HG02571 (cell line): ENCODE results near the gene CD302.
"Not testable (repeated sequence)": the region's sequence is repeated elsewhere in the genome, so short reads cannot be mapped to it uniquely, and the experiment has no call there.

ENCODE experiments used
- ATAC-seq: cut with Tn5 transposase; IDR thresholded peaks from one replicate; pipeline ENCODE4 v1.9.1; 2021; ENCODE audit warnings: mild to moderate bottlenecking, moderate library complexity; ENCODE audit not compliant: unreplicated experiment

CD302 gene, protein sequence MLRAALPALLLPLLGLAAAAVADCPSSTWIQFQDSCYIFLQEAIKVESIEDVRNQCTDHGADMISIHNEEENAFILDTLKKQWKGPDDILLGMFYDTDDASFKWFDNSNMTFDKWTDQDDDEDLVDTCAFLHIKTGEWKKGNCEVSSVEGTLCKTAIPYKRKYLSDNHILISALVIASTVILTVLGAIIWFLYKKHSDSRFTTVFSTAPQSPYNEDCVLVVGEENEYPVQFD

GRCh38 chr2:159797543-159798375 lies at the start of gene CD302:
TSS of gene CD302 (minus strand) at chr2:159798208. CDS start at chr2:159798198, 10 bp downstream.
- peak; percentile 63 for ATAC-seq

- ATAC-seq, result no peak
Measured at GRCh38 chr2:159846564-159846963, 48.6 kb upstream of the CD302 start.

GRCh38 chr2:159840616-159841015 lies 42.6 kb upstream of the CD302 start:
- no peak for ATAC-seq

DNA sequence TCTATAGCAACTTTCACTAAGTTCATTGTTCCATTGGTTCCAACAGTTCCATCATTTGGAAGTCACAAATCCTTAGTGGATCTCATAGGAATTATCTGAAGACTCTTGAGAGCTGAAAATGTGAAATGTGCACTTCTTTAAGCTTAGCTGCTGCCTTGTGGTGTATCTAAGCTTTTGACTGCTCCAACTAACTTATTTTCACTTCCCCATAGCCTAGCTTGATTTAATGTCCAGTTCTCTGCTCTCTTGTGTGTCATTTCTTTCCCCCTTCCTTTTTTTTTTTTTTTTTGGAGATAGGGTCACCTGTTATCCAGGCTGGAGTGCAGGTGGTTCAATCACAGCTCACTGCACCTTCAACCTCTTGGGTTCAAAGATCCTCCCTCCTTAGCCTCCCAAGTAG lies 34.9 kb upstream of the CD302 start:
- no peak for ATAC-seq

GRCh38 chr2:159832026-159832425 lies 34.0 kb upstream of the CD302 start:
- no peak for ATAC-seq

DNA sequence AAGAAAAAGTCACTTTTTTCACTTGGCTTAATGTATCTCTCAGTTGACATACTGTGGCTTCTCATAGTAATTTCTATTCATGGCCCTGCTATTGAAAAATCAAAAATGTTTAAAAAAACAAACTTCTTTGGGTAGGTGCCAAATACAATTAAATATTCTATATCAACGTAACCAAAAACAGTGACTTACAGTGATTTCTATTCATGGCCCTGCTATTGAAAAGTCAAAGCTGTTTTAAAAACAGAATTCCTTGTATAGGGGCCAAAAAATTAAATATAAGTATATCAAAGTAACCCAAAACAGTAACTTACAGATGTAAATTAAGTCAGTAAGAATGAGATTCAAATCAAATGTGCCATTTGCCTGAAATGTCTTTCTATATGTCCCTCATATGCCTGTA lies 31.4 kb upstream of the CD302 start:
- ATAC-seq, result no peak

GRCh38 chr2:159828738-159829137 lies 30.7 kb upstream of the CD302 start:
- no peak for ATAC-seq

DNA sequence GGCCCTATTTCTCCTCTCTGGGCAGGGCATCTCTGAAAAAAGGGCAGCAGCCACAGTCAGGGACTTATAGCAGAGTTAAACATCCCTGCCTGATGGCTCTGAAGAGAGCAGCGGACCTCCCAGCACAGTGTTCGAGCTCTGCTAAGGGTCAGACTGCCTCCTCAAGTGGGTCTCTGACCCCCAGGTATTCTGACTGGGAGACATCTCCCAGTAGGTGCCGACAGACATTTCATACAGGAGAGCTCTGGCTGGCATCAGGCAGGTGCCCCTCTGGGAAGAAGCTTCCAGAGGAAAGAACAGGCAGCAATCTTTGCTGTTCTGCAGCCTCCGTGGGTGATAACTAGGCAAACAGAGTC lies 24.4 kb upstream of the CD302 start:
- not testable (repeated sequence) for ATAC-seq

- not testable (repeated sequence) for ATAC-seq
Measured at GRCh38 chr2:159821775-159822477, 23.9 kb upstream of the CD302 start.

- ATAC-seq, result no peak
Measured at GRCh38 chr2:159818940-159819339, 20.9 kb upstream of the CD302 start.

GRCh38 chr2:159817283-159817682 lies 19.3 kb upstream of the CD302 start:
- ATAC-seq, result no peak

- ATAC-seq, result no peak
Measured at GRCh38 chr2:159811232-159811631, 13.2 kb upstream of the CD302 start.

DNA sequence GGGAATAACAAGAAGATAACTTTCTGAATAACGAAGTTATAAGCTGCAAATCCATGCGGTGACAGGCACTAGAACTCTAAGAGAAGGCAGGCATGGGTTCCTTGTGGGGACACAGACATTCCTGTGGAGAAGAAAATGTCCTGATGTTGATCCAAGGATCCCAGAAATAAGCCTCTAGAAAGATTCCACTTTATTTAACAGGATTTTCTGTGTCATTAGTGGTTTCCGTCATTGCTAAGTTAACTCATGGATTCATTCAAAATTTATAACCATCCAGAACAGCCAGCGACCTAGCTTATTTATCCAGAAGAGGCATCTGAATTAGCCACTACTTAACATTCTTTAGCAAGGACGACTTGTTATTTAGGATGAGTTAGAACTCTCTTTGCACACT lies 10.0 kb upstream of the CD302 start:
- no peak for ATAC-seq

DNA sequence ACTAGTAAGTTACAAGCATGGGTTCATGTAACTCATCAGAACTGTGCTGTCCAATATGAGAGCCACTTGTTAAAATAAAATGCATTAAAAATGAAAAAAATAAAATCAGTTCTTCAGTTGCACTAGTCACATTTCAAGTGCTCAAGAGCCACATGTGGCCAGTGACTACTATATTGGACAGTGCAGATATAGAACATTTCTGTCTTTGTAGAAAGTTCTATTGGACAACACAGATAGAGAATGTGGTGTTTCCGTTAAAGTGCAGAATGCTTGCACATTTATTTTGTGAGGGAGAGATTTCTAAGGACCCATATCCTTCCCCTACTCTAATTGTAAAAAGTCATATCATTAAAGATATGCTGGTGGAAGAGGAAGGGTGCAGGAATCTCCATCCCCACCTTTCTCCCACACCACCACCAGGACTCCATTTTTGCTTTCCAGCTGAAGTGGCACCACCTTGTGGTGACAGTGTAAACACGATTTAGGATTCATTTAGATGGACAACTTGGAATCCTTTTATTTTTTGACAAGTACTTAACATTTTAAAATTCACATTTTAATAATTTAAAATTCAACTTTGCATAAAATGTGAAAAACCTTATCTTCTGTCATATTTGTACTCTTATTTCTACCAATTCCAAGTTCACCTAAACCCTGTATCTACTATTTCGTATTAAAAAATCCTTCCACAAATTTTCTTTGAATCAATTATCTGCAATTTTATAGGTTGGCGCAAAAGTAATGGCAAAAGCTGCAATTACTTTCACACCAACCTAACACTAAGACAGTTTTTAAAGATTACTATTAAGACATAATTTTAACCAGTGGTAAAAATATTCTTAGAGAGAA lies 9.4 kb upstream of the CD302 start:
- ATAC-seq, result no peak

- no peak for ATAC-seq
Measured at GRCh38 chr2:159804941-159805340, 6.9 kb upstream of the CD302 start.

GRCh38 chr2:159803235-159803962 lies 5.4 kb upstream of the CD302 start:
- no peak for ATAC-seq

DNA sequence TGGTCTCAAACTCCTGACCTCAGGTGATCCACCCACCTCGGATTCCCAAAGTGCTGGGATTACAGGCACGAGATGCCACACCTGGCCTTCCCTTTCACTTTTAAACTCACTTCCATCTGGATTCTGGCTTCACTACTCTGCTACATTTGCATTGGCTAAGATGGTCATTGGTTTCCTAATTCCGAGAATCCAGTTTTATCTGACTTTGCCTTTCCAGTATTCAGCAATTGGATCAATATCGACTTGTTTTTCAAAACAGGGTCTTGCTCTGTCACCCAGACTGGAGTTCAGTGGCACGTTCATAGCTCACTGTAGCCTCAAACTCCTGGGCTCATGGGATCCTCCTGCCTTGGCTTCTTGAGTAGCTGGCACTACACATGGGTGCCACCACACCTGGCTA lies 4.7 kb upstream of the CD302 start:
- ATAC-seq, result no peak

- ATAC-seq, result no peak
Measured at GRCh38 chr2:159799833-159800232, 1.8 kb upstream of the CD302 start.

DNA sequence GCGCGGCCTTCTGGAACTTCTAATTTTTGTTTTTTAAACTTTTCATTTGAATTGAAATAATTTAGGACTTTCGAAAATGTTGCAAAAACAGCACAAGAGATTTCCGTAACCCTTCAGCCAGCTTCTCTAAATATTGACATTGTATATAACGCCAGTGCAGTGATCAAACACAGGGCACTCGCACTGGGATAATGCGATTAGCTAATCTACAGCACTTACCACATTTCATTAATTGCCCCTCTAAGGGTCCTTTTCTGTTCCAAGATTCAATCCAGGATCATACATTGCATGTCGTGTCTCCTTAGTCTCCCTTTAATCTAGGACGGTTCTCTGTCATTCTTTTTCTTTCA lies 343 bp upstream of the CD302 start:
- ATAC-seq, result no peak

DNA sequence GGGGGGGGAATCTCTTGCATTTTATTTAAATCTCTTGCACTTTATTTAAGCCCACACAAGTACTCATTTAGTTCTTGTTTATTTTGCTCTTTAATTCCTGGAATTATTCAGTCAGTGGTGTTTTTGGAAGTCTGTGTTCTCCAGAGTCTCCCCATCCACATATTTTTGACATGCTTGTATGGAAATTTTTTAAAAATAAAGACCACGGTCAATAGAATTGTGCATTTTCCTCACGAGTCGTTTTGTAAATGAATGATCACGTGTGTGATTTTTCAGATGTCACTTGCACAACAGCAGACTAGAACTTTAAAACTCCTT lies 824 bp downstream of the CD302 start:
- ATAC-seq, result no peak
